ENCODE results near the gene COL4A2.

- no peak for TF ChIP-seq PKNOX1 (IDR thresholded peaks at IDR 0.05)
- no peak for TF ChIP-seq ZNF384 (IDR thresholded peaks at IDR 0.05)
- TF ChIP-seq NFRKB (IDR thresholded peaks at IDR 0.05) = no peak
- no peak for TF ChIP-seq CTBP1 (IDR thresholded peaks at IDR 0.05; ENCODE audit: borderline replicate concordance)
- TF ChIP-seq ELF4 (IDR thresholded peaks at IDR 0.05) = no peak
- no peak for TF ChIP-seq SP1 (IDR thresholded peaks at IDR 0.05)
- TF ChIP-seq FOXM1 (IDR thresholded peaks at IDR 0.05; ENCODE audit: borderline replicate concordance) = no peak
- TF ChIP-seq TARDBP (IDR thresholded peaks at IDR 0.05) = no peak
- no peak for TF ChIP-seq FOXA1 (IDR thresholded peaks at IDR 0.05)
- TF ChIP-seq HDGF (IDR thresholded peaks at IDR 0.05; ENCODE audit: borderline replicate concordance) = no peak
- TF ChIP-seq BHLHE40 (IDR thresholded peaks at IDR 0.05; ENCODE audit: borderline replicate concordance) = no peak
- no peak for TF ChIP-seq ARNT (IDR thresholded peaks at IDR 0.05)
These were observed 144.1 kb downstream of the COL4A2 start for GRCh38 chr13:110450941-110451730.
